OCI-LY3 (cell line): ENCODE measurements around the gene IVD.

Experiments
- EZH2phosphoT487 ChIP-seq: fragments of 200-600 bp; shearing (Covaris generic); IDR thresholded peaks from 2 replicates; pipeline ENCODE4 v1.6.1; 2018; ENCODE audit warnings: antibody characterized with exemption, mixed run types, low read depth
- TF ChIP-seq, protein P1 (sequence below): fragments of 200-600, 300-600 bp; sonication (generic); IDR thresholded peaks from 2 replicates; pipeline ENCODE4 v1.5.1; 2014; ENCODE audit warnings: antibody characterized with exemption, low read length, low read depth

- TF ChIP-seq, protein P1, sequence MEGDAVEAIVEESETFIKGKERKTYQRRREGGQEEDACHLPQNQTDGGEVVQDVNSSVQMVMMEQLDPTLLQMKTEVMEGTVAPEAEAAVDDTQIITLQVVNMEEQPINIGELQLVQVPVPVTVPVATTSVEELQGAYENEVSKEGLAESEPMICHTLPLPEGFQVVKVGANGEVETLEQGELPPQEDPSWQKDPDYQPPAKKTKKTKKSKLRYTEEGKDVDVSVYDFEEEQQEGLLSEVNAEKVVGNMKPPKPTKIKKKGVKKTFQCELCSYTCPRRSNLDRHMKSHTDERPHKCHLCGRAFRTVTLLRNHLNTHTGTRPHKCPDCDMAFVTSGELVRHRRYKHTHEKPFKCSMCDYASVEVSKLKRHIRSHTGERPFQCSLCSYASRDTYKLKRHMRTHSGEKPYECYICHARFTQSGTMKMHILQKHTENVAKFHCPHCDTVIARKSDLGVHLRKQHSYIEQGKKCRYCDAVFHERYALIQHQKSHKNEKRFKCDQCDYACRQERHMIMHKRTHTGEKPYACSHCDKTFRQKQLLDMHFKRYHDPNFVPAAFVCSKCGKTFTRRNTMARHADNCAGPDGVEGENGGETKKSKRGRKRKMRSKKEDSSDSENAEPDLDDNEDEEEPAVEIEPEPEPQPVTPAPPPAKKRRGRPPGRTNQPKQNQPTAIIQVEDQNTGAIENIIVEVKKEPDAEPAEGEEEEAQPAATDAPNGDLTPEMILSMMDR, result no peak
- no peak for TF ChIP-seq EZH2phosphoT487
Measured at GRCh38 chr15:40364251-40364650, 41.3 kb upstream of the IVD start.
